Measurements from ENCODE around the gene CXCL8.

- TF ChIP-seq REST (IDR thresholded peaks at IDR 0.05; ENCODE audit: insufficient read depth in 1 of 2, low read depth in 2 of 2, low read length in 2 of 2) (no peak), SIN3A (IDR thresholded peaks at IDR 0.05; ENCODE audit: borderline replicate concordance, insufficient read depth, low read length) (no peak), TAF1 (IDR thresholded peaks at IDR 0.05; ENCODE audit: borderline replicate concordance, insufficient read depth, low read length) (no peak)
Measured at GRCh38 chr4:73770917-73771316, 30.5 kb downstream of the CXCL8 start.
